ENCODE data around the gene ACTR2.

DNA sequence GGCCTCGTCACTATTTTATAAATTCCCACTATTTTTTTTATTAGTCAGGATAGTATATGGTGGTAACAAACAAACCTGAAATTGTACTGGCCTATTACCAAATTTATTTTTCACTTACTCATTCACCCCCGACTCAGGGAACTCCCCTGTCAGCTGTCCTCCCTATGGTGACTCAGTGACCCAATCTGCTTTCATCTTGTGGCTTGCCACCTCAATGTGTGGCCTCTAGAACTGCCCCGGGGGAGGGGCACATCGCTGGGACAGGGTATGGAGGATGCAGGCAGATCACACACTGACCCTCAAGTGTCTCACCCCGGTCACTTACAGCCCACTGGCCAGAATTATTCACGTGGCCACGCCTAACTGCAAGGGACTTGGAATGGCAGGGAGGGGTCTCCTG is 71.6 kb downstream of the ACTR2 start:
- TF ChIP-seq ZNF423 (tag by site-specific recombination; IDR thresholded peaks at IDR 0.05), result no peak
- no peak for TF ChIP-seq YY1 (tag by site-specific recombination; IDR thresholded peaks at IDR 0.05)
- TF ChIP-seq, protein P1, sequence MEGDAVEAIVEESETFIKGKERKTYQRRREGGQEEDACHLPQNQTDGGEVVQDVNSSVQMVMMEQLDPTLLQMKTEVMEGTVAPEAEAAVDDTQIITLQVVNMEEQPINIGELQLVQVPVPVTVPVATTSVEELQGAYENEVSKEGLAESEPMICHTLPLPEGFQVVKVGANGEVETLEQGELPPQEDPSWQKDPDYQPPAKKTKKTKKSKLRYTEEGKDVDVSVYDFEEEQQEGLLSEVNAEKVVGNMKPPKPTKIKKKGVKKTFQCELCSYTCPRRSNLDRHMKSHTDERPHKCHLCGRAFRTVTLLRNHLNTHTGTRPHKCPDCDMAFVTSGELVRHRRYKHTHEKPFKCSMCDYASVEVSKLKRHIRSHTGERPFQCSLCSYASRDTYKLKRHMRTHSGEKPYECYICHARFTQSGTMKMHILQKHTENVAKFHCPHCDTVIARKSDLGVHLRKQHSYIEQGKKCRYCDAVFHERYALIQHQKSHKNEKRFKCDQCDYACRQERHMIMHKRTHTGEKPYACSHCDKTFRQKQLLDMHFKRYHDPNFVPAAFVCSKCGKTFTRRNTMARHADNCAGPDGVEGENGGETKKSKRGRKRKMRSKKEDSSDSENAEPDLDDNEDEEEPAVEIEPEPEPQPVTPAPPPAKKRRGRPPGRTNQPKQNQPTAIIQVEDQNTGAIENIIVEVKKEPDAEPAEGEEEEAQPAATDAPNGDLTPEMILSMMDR (tag by site-specific recombination; IDR thresholded peaks at IDR 0.05), result no peak
